Measurements from ENCODE around the gene AFAP1L2.

The AFAP1L2 gene

DNA sequence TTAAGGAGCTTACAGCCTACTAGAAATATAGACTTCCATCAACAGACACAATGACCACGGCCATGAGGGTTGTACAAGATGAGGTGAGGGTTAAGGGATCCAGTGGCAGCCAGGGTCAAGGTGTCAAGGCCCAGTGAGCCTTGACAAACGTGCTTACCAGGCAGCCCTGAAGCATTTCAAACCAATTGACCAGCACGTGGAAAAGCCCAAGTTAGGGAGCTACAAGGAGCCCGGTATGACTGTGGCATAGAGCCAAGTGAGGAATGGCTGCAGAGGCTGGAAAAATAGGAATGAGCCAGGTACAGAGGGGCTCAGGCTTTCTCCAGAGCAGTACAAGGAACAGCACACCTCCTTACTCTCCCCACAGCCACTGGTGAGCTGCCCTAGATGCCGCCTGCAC is 12.7 kb downstream of the AFAP1L2 start:
- DNase-seq (ENCODE audit: low read depth, low spot score), result no peak
- no peak overlapping the region for H3K4me3 ChIP-seq (ENCODE audit: low read depth, low read length)
- no peak for TF ChIP-seq CTCF (IDR thresholded peaks at IDR 0.05; ENCODE audit: low read depth, low read length)
- in situ Hi-C loops (cut with HindIII; ENCODE audit: low sequenced_read_pairs), result no loop called here

- peak; percentile 83 for DNase-seq (ENCODE audit: low read depth, low spot score)
- no peak for TF ChIP-seq CTCF (IDR thresholded peaks at IDR 0.05; ENCODE audit: low read depth, low read length)
- H3K4me3 ChIP-seq (ENCODE audit: low read depth, low read length), result no peak overlapping the region
- in situ Hi-C loops (cut with HindIII; ENCODE audit: low sequenced_read_pairs), result no loop called here
Measured at GRCh38 chr10:114389426-114389825, 14.9 kb downstream of the AFAP1L2 start.

GRCh38 chr10:114388275-114388674 is 16.0 kb downstream of the AFAP1L2 start:
- no peak for TF ChIP-seq CTCF (IDR thresholded peaks at IDR 0.05; ENCODE audit: low read depth, low read length)
- no peak for DNase-seq (ENCODE audit: low read depth, low spot score)
- H3K4me3 ChIP-seq (ENCODE audit: low read depth, low read length), result no peak overlapping the region
- in situ Hi-C loops (cut with HindIII; ENCODE audit: low sequenced_read_pairs), result no loop called here

DNA sequence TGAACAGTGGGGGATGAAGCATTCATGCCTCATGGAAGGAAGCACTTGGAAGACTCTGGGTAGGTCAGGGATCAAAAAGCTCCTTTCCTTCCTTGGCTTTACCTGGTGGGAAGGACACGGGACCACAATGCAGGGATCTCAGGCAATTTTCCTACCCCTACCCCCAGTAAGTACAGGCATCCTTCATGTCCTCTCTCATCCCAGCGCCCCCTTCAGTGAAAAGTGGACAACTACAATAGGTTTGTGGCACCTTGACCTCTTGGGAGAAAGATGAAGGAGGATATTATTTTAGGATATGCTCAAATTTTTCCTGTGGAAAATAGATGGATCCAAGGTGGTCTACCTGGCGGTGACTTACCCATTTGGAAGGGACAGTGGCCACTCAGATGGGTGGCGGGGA is 16.5 kb downstream of the AFAP1L2 start:
- in situ Hi-C loops (cut with HindIII; ENCODE audit: low sequenced_read_pairs), result no loop called here
- TF ChIP-seq CTCF (IDR thresholded peaks at IDR 0.05; ENCODE audit: low read depth, low read length), result no peak
- DNase-seq (ENCODE audit: low read depth, low spot score), result no peak
- no peak overlapping the region for H3K4me3 ChIP-seq (ENCODE audit: low read depth, low read length)

DNA sequence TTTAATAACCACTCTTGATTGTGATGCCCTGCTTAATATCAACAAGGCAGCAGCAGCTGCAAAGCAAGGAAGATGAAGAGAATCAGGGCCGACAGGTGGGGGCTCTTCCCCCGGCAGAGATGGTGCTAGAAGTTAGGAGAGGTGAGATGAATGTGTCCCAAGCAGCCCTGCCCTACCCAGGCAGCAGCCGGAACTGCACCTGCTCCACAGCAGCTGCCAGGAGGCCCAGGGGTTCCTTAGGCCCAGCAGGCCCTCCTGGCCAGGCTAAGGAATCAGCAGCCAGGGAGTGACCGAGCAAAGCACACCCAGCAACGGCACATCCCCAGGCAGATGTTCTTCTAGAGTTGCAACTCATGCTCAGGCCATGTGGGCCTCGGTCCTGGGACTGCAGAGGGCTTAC is 17.9 kb downstream of the AFAP1L2 start:
- H3K4me3 ChIP-seq (ENCODE audit: low read depth, low read length), result no peak overlapping the region
- TF ChIP-seq CTCF (IDR thresholded peaks at IDR 0.05; ENCODE audit: low read depth, low read length), result no peak
- in situ Hi-C loops (cut with HindIII; ENCODE audit: low sequenced_read_pairs), result no loop called here
- DNase-seq (ENCODE audit: low read depth, low spot score), result no peak

DNA sequence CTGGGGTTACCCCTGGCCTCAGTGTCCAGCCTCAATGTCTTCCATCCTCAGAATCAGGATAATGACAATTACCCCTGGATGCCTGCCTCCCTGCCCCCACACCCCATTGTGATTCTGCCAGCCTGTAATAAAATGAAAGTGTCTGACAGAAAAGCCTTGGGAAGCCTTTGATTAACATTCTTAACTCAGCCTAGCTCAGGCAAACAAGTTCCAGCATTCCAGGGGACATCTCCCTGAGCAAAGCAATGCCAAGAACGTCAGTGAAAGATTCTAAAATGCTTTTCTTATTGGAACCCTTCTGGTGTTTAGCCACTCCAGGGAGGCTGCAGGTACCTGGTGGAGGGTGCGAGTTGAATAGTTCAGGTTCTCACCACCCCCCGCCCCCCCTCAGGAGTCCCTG is 18.7 kb downstream of the AFAP1L2 start:
- no peak for TF ChIP-seq CTCF (IDR thresholded peaks at IDR 0.05; ENCODE audit: low read depth, low read length)
- in situ Hi-C loops (cut with HindIII; ENCODE audit: low sequenced_read_pairs), result no loop called here
- no peak for DNase-seq (ENCODE audit: low read depth, low spot score)
- H3K4me3 ChIP-seq (ENCODE audit: low read depth, low read length), result no peak overlapping the region

DNA sequence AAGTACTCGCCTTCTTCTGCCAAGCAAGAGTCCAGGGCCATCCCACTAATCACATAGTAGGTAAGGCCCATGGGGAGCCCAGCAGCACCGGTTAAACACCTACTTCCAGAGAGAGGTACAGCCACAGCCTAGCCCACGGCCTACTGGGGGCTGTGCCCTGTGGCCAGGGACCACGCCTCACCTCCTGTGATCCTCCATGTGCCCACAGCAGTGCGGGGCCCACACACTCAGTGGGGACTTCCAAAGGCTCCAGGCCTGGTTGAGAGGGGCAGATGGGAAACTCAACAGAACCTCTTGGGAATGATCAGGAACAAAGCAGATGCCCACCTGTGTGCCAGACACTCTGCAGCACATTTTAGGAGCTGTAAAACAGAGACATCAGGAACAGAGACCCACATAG is 19.7 kb downstream of the AFAP1L2 start:
- in situ Hi-C loops (cut with HindIII; ENCODE audit: low sequenced_read_pairs), result no loop called here
- DNase-seq (ENCODE audit: low read depth, low spot score), result no peak
- no peak overlapping the region for H3K4me3 ChIP-seq (ENCODE audit: low read depth, low read length)
- TF ChIP-seq CTCF (IDR thresholded peaks at IDR 0.05; ENCODE audit: low read depth, low read length), result no peak

Measured in astrocyte of the spinal cord (primary cell).